H1 (cell line): Measurements from ENCODE around the gene TTF1. TPM values are rescaled to one million over a fixed set of nuclear protein-coding genes. Genes with fewer than 3 reads are reported as not detected.

Experiments
- CTCF ChIA-PET: fragments of 300-600 bp; sonication (Branson Sonifier 250); formaldehyde crosslinking; loops from one replicate; lab custom pipeline; 2021; ENCODE audit not compliant: partially characterized antibody; lab: Charles Lee
- POLR2A ChIA-PET: fragments of 300-600 bp; sonication (Branson Sonifier 250); formaldehyde crosslinking; loops from one replicate; lab custom pipeline; 2021; ENCODE audit warnings: inconsistent platforms; ENCODE audit not compliant: partially characterized antibody; lab: Charles Lee
- DNase-seq, 2 experiments: peaks; one replicate each; pipeline versions ENCODE4 v3.0.0 to v3.0.0-alpha.2; 2010 to 2022; ENCODE audit warnings: low spot score in 2 of 2, low read depth in 1 of 2, mixed read lengths in 1 of 2
- FAIRE-seq: peaks from 2 replicates; lab custom pipeline; 2011; peaks lifted over from hg19 to GRCh38; lab: Jason Lieb, UNC
- H2AFZ ChIP-seq: 2 replicates; pipeline ENCODE4 v1.8.1; 2012; ENCODE audit warnings: low read length, inconsistent platforms
- H2AK5ac ChIP-seq: 2 replicates; pipeline ENCODE4 v1.6.1; 2013; ENCODE audit warnings: low read depth, low read length
- H2BK120ac ChIP-seq: replicated peaks from 2 replicates; pipeline ENCODE3; 2013; ENCODE audit warnings: low read depth, low read length, inconsistent platforms
- H2BK12ac ChIP-seq: 2 replicates; pipeline ENCODE4 v1.6.1; 2013; ENCODE audit warnings: low read depth, low read length
- H2BK15ac ChIP-seq: 2 replicates; pipeline ENCODE4 v1.6.1; 2013; ENCODE audit warnings: low read length
- H2BK20ac ChIP-seq: 2 replicates; pipeline ENCODE4 v1.6.1; 2013; ENCODE audit warnings: low read length
- H2BK5ac ChIP-seq: 2 replicates; pipeline ENCODE4 v1.6.1; 2013; ENCODE audit warnings: low read depth, low read length
- H3K14ac ChIP-seq: 2 replicates; pipeline ENCODE4 v1.6.1; 2013; ENCODE audit warnings: inconsistent platforms; ENCODE audit not compliant: insufficient read length
- H3K18ac ChIP-seq: 2 replicates; pipeline ENCODE4 v1.6.1; 2013; ENCODE audit warnings: low read length; ENCODE audit errors: extremely low read depth
- H3K23ac ChIP-seq: 2 replicates; pipeline ENCODE4 v1.6.1; 2013; ENCODE audit warnings: inconsistent platforms; ENCODE audit not compliant: insufficient read length
- H3K23me2 ChIP-seq: 2 replicates; pipeline ENCODE4 v1.6.1; 2013; ENCODE audit warnings: low read depth, low read length
- H3K27ac ChIP-seq: 2 replicates; pipeline ENCODE4 v1.6.1; 2011; ENCODE audit warnings: low read depth, low read length, inconsistent platforms
- H3K27me3 ChIP-seq, 4 experiments: replicated peaks in 1 of 4; 1 replicate in 1 of 4; 2 replicates in 3 of 4; pipeline versions ENCODE4 v1.6.1 to v1.8.1; 2011 to 2013; ENCODE audit warnings: low read length in 3 of 4, mild to moderate bottlenecking in 3 of 4, inconsistent platforms in 2 of 4, mixed read lengths in 2 of 4, moderate library complexity in 1 of 4; ENCODE audit not compliant: control insufficient read depth in 3 of 4, insufficient read depth in 3 of 4; ENCODE audit errors: extremely low read depth in 1 of 4
- H3K36me3 ChIP-seq, 4 experiments: 2 replicates each; pipeline versions ENCODE4 v1.6.1 to v1.8.1; 2011 to 2013; ENCODE audit warnings: mild to moderate bottlenecking in 4 of 4, low read length in 3 of 4, moderate library complexity in 2 of 4, control low read depth in 1 of 4, inconsistent platforms in 1 of 4; ENCODE audit not compliant: insufficient read depth in 4 of 4, control insufficient read depth in 2 of 4
- H3K4ac ChIP-seq: replicated peaks from 2 replicates; pipeline ENCODE3; 2013; ENCODE audit warnings: low read length, low read depth, mixed read lengths, inconsistent platforms; ENCODE audit not compliant: insufficient read length
- H3K4me1 ChIP-seq, 4 experiments: replicated peaks in 1 of 4; 1 replicate in 1 of 4; 2 replicates in 3 of 4; pipeline versions ENCODE4 v1.6.1 to v1.8.1; 2011 to 2013; ENCODE audit warnings: low read length in 3 of 4, inconsistent platforms in 2 of 4, mixed read lengths in 1 of 4; ENCODE audit not compliant: insufficient read depth in 4 of 4, control insufficient read depth in 3 of 4
- H3K4me2 ChIP-seq, 2 experiments: 2 replicates each; pipeline versions ENCODE4 v1.6.1 to v1.8.1; 2011 to 2013; ENCODE audit warnings: low read depth in 2 of 2, low read length in 2 of 2, control low read depth in 1 of 2, inconsistent platforms in 1 of 2, mild to moderate bottlenecking in 1 of 2; ENCODE audit not compliant: insufficient read depth in 1 of 2
- H3K4me3 ChIP-seq, 4 experiments: fragments of 200-600, 300-600 bp in 1 of 4; sonication (generic), shearing (Covaris generic), sonication (Bioruptor Twin) in 1 of 4; 2 replicates each; pipeline versions ENCODE4 v1.5.1 to v1.8.1; 2011 to 2016; ENCODE audit warnings: low read length in 4 of 4, low read depth in 3 of 4, control low read depth in 2 of 4, inconsistent platforms in 2 of 4, mild to moderate bottlenecking in 2 of 4, mixed read lengths in 1 of 4, moderate library complexity in 1 of 4; ENCODE audit not compliant: insufficient read depth in 2 of 4; ENCODE audit errors: extremely low read depth in 1 of 4
- H3K56ac ChIP-seq: replicated peaks from 2 replicates; pipeline ENCODE3; 2013; ENCODE audit warnings: low read depth, mild to moderate bottlenecking, mixed read lengths, low read length, inconsistent platforms; ENCODE audit not compliant: insufficient read length
- H3K79me1 ChIP-seq: 2 replicates; pipeline ENCODE4 v1.6.1; 2013; ENCODE audit warnings: low read depth, low read length, control low read depth
- H3K79me2 ChIP-seq, 2 experiments: 2 replicates each; pipeline versions ENCODE4 v1.6.1 to v1.8.1; 2012 to 2013; ENCODE audit warnings: low read length in 2 of 2, mild to moderate bottlenecking in 2 of 2, inconsistent platforms in 1 of 2; ENCODE audit not compliant: insufficient read depth in 2 of 2, control insufficient read depth in 1 of 2
- H3K9ac ChIP-seq, 4 experiments: replicated peaks in 1 of 4; 1 replicate in 1 of 4; 2 replicates in 3 of 4; pipeline versions ENCODE4 v1.6.1 to v1.8.1; 2011 to 2013; ENCODE audit warnings: low read depth in 3 of 4, low read length in 3 of 4, control low read depth in 2 of 4, mild to moderate bottlenecking in 2 of 4, moderate library complexity in 2 of 4, inconsistent platforms in 1 of 4; ENCODE audit errors: extremely low read depth in 1 of 4
- H3K9me3 ChIP-seq, 2 experiments: 2 replicates each; pipeline versions ENCODE4 v1.6.1 to v1.8.1; 2012 to 2013; ENCODE audit warnings: mild to moderate bottlenecking in 2 of 2, moderate library complexity in 2 of 2, control low read depth in 1 of 2, inconsistent platforms in 1 of 2, low read depth in 1 of 2, low read length in 1 of 2, mixed read lengths in 1 of 2; ENCODE audit not compliant: insufficient read depth in 2 of 2
- H4K20me1 ChIP-seq, 2 experiments: replicated peaks in 1 of 2; 2 replicates each; pipeline versions ENCODE3 to v1.8.1; 2011 to 2013; ENCODE audit warnings: inconsistent platforms in 2 of 2, low read length in 2 of 2, mild to moderate bottlenecking in 1 of 2; ENCODE audit not compliant: insufficient read depth in 2 of 2, control insufficient read depth in 1 of 2
- H4K5ac ChIP-seq: 2 replicates; pipeline ENCODE4 v1.6.1; 2013; ENCODE audit warnings: low read length, low read depth, mixed read lengths, inconsistent platforms; ENCODE audit not compliant: insufficient read length
- H4K8ac ChIP-seq: 2 replicates; pipeline ENCODE4 v1.8.0; 2013; ENCODE audit warnings: mild to moderate bottlenecking, moderate library complexity, low read length, inconsistent platforms; ENCODE audit not compliant: insufficient read depth; ENCODE audit errors: extremely low read depth
- H4K91ac ChIP-seq: replicated peaks from 2 replicates; pipeline ENCODE3; 2013; ENCODE audit warnings: low read length, mixed read lengths, inconsistent platforms; ENCODE audit not compliant: insufficient read length
- CHD1 ChIP-seq: IDR thresholded peaks from 2 replicates; pipeline ENCODE4 v1.6.1; 2012; ENCODE audit warnings: low read depth, low read length, improper control_type of control experiment
- POLR2A ChIP-seq, 2 experiments: IDR thresholded peaks; 1 replicate in 1 of 2; 2 replicates in 1 of 2; pipeline ENCODE4 v1.6.1; 2011; ENCODE audit warnings: low read depth in 2 of 2, low read length in 2 of 2, mild to moderate bottlenecking in 2 of 2; ENCODE audit errors: control extremely low read depth in 1 of 2
- RNF2 ChIP-seq: fragments of 200-900, 300-1000 bp; sonication (generic); IDR thresholded peaks from 2 replicates; pipeline ENCODE4 v1.7.1; 2016; ENCODE audit warnings: borderline replicate concordance, low read depth, mild to moderate bottlenecking, antibody characterized with exemption, low read length; ENCODE audit not compliant: poor library complexity, severe bottlenecking; ENCODE audit errors: missing control alignments
- SIRT6 ChIP-seq: IDR thresholded peaks from one replicate; pipeline ENCODE4 v1.7.1; 2012; ENCODE audit warnings: low read length, inconsistent platforms
- whole genome bisulfite sequencing, 2 experiments: shearing (Covaris generic) in 1 of 2; methylation state at CpG; one replicate each; pipeline versions ENCODE4 v1.1.6 to v1.1.7; 2013 to 2015; ENCODE audit warnings: low lambda C conversion rate in 2 of 2, mixed read lengths in 2 of 2, inconsistent platforms in 1 of 2, low coverage in 1 of 2, missing lambda C conversion rate in 1 of 2; ENCODE audit not compliant: insufficient replicate concordance in 2 of 2, insufficient coverage in 1 of 2, insufficient read length in 1 of 2; ENCODE audit errors: extremely low coverage in 1 of 2, missing lambda C conversion rate in 1 of 2; 5-methylcytosine and 5-hydroxymethylcytosine counted together
- polyA plus RNA-seq, 7 experiments: library from polyadenylated mRNA; depleted of rRNA in 3 of 7; stranded (reverse) in 5 of 7; unstranded in 2 of 7; fragments of >200 nt in 5 of 7; fragments of 200-250 nt in 2 of 7; gene quantifications; 1 replicate in 5 of 7; 2 replicates in 1 of 7; 4 replicates in 1 of 7; pipeline versions ENCODE4 v1.2.1 to v1.2.3, GENCODE V29; 2011 to 2013; ENCODE audit warnings: missing spikeins in 2 of 7, mixed read lengths in 2 of 7
- total RNA-seq: library from RNA; stranded (reverse); fragmentation: NEBNext Ultra II Directional; extraction: Animal tissue kit (Norgen Biotek cat#: 25700); gene quantifications from 2 replicates; pipeline ENCODE4 v1.2.1, GENCODE V29; 2021

The TTF1 gene
- total and polyA plus RNA-seq, 2 of the 8 experiments (the other 6 are each of a cell fraction or from before 2014, with no cell fraction given): 7.8 to 22.2 TPM

DNA sequence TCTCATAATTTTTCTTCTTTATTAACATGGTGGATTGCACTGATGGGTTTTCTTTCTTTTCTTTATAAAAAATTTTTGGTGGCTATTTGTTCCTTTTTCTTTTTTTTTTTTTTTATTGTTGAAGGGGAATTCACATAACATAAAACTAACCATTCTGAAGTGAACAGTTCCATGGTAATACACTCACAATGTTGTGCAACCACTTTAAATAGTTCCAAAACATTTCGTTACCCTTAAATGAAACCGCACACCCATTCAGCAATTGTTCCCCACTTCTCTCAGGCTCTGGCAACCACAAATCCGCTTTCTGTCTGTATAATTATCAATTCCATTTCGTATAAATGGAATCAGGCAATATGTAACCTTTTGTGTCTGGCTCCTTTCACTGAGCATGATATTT is 40.2 kb downstream of the TTF1 start:
- Histone ChIP-seq H4K8ac (no peak overlapping the region), H2BK12ac (no peak overlapping the region), H2AFZ (no peak overlapping the region), H3K79me2 (no peaks in the 10 kb centered on the region), H3K18ac (no peak overlapping the region), H2BK20ac (no peak overlapping the region), H3K36me3 (no peaks in the 10 kb centered on the region), H3K4me3 (no peak overlapping the region), H3K9ac (no peak overlapping the region), H3K4ac (no peak overlapping the region), H3K56ac (no peak overlapping the region), H2AK5ac (no peak overlapping the region), H3K23me2 (no peaks in the 10 kb centered on the region), H2BK5ac (no peak overlapping the region), H2BK120ac (no peak overlapping the region), H3K23ac (no peak overlapping the region), H3K27ac (no peak overlapping the region), H3K27me3 (no peaks in the 10 kb centered on the region), H3K79me1 (no peaks in the 10 kb centered on the region), H3K4me2 (no peak overlapping the region), H3K14ac (no peak overlapping the region), H3K9me3 (no peaks in the 10 kb centered on the region), H4K91ac (no peak overlapping the region), H4K5ac (no peak overlapping the region), H4K20me1 (no peaks in the 10 kb centered on the region), H3K4me1 (no peaks in the 10 kb centered on the region), H2BK15ac (no peak overlapping the region)
- WGBS, 2 experiments: 90% methylated on average over 4 of the region's 4 CpGs; no CpG with 5 or more reads in 1 of the 2 experiments
- CTCF ChIA-PET: no interaction called here
- no peak for FAIRE-seq
- no peak for DNase-seq
- TF ChIP-seq CHD1 (no peak), SIRT6 (no peak), POLR2A (IDR thresholded peaks at IDR 0.05; ENCODE audit: control extremely low read depth in 1 of 2, low read depth in 2 of 2, low read length in 2 of 2) (no peak), RNF2 (no peak)
- POLR2A ChIA-PET: no interaction called here
